ENCODE results near the gene FCN1.

DNA sequence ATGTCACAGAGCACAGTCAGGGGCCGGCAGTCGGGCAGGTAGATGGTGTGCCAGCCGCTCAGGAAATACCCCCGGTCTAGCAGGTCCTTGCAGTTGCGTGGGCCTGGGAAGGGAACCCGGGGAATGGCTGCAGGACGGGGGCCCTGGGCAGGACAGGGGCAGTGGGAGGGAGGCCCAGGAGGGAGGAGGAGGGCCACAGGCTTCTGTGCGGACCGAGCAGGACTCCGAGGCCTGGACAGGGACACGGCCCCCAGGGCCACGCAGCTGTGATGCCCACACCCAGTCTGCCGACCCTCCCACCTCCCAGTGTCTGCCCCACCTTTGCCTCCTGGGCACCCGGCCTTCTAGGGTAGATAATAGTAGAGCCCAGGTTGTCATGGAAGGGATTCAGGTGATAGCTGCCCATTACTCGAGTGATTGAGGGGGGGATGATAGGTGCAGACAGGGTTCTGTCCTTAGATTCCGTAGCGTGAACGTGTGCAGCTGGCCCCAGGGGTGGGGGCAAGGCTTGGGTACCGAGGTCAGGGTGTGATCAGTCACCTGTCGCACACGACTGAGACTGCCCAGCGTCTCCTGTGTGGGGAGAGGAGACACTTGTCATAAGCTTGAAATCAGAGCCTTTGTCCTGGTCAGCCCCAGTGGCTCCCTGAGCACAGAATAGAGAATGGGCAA lies 4.5 kb downstream of the FCN1 start:
- TF ChIP-seq, protein P1, sequence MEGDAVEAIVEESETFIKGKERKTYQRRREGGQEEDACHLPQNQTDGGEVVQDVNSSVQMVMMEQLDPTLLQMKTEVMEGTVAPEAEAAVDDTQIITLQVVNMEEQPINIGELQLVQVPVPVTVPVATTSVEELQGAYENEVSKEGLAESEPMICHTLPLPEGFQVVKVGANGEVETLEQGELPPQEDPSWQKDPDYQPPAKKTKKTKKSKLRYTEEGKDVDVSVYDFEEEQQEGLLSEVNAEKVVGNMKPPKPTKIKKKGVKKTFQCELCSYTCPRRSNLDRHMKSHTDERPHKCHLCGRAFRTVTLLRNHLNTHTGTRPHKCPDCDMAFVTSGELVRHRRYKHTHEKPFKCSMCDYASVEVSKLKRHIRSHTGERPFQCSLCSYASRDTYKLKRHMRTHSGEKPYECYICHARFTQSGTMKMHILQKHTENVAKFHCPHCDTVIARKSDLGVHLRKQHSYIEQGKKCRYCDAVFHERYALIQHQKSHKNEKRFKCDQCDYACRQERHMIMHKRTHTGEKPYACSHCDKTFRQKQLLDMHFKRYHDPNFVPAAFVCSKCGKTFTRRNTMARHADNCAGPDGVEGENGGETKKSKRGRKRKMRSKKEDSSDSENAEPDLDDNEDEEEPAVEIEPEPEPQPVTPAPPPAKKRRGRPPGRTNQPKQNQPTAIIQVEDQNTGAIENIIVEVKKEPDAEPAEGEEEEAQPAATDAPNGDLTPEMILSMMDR (IDR thresholded peaks at IDR 0.05) = no peak
- TF ChIP-seq EZH2 (IDR thresholded peaks at IDR 0.05) = no peak
